Gastrocnemius medialis (tissue), 4 donors: ENCODE data around the gene UBE2V1.

Experiments used
- POLR2A ChIP-seq, 2 donors: fragments of 450-650 bp; IDR thresholded peaks; one replicate each; pipeline ENCODE4 v1.6.1; 2017; ENCODE audit warnings: antibody characterized with exemption in 2 of 2, mild to moderate bottlenecking in 2 of 2, moderate library complexity in 2 of 2
- TF ChIP-seq, protein P1 (sequence below), 5 experiments: fragments of 450-650 bp in 3 of 5; fragments of 200-600 bp in 2 of 5; sonication (generic) in 2 of 5; IDR thresholded peaks in 4 of 5; conservative IDR thresholded peaks in 1 of 5; 1 replicate in 4 of 5; 2 replicates in 1 of 5; pipeline ENCODE4 v1.5.1; 2016 to 2019; ENCODE audit warnings: antibody characterized with exemption in 5 of 5, mild to moderate bottlenecking in 3 of 5, moderate library complexity in 3 of 5

DNA sequence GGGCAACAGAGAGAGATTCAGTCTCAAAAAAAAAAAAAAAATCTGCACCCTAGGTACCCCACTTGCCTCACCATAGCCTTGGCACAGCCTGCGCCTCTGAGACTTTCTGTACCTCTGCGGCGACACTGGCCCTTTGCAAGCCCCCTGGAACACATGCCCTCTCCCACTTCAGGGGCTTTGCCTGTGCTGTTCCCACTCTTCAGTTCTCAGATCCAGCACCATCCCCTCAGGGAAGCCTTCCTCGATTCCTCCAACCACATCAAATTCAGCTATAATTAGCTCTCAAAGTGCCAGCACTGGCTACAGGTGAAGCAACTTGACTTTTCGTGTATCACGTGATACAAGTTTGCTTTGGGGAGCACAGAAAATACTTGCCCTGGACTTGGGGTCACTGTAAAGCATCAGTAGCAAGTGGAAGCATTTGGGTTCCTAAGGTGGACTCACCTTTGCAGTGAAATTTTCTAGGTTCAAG, 2.1 kb upstream of the UBE2V1 start:
- TF ChIP-seq POLR2A (IDR thresholded peaks at IDR 0.05) = no peak
- TF ChIP-seq, protein P1, sequence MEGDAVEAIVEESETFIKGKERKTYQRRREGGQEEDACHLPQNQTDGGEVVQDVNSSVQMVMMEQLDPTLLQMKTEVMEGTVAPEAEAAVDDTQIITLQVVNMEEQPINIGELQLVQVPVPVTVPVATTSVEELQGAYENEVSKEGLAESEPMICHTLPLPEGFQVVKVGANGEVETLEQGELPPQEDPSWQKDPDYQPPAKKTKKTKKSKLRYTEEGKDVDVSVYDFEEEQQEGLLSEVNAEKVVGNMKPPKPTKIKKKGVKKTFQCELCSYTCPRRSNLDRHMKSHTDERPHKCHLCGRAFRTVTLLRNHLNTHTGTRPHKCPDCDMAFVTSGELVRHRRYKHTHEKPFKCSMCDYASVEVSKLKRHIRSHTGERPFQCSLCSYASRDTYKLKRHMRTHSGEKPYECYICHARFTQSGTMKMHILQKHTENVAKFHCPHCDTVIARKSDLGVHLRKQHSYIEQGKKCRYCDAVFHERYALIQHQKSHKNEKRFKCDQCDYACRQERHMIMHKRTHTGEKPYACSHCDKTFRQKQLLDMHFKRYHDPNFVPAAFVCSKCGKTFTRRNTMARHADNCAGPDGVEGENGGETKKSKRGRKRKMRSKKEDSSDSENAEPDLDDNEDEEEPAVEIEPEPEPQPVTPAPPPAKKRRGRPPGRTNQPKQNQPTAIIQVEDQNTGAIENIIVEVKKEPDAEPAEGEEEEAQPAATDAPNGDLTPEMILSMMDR (IDR thresholded peaks at IDR 0.05 in 4 of 5, conservative IDR thresholded peaks at IDR 0.05 in 1 of 5) = no peak
